Stimulated activated CD4-positive, alpha-beta T cell treated with anti-CD3 and anti-CD28 coated beads, Interleukin-2, amount 100 ng/mL, for 4 hours (primary cell): ENCODE measurements around the gene LAPTM4A.
A peak's percentile ranks its signal among the peaks of the same experiment; 100 is the strongest.
"Not testable (repeated sequence)": the region's sequence is repeated elsewhere in the genome, so short reads cannot be mapped to it uniquely, and the experiment has no call there.

Experiments used
- DNase-seq: peaks from one replicate; pipeline ENCODE4 v3.0.0-alpha.2; 2020; ENCODE audit warnings: low read depth

Gene LAPTM4A

GRCh38 chr2:20051532-20052228 lies at the start of gene LAPTM4A:
Gene LAPTM4A (minus strand): TSS chr2:20051628. CDS start chr2:20051520, 108 bp downstream.
- peak; percentile 97 for DNase-seq

- DNase-seq, result no peak
Measured at GRCh38 chr2:20100711-20101110, 49.3 kb upstream of the LAPTM4A start.

DNA sequence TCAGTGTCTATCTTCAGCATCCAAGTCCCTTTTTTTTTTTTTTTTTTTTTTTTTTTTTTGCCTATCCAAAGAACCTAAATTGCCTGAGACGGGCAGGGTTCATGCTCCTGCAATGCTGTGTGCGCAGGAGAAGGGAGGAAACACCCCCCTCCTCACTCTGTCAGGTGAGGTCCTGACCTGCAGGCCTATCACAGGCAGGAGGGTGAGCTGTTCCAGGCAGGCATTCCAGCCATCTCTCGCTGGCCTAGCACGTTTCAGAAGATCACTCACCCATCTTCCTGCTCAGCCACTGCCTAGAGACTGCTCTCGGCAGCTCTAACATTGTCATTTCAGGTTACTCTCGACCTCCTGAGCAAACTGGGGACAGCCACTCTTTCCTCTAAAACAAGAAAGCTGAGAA lies 48.4 kb upstream of the LAPTM4A start:
- no peak for DNase-seq

DNA sequence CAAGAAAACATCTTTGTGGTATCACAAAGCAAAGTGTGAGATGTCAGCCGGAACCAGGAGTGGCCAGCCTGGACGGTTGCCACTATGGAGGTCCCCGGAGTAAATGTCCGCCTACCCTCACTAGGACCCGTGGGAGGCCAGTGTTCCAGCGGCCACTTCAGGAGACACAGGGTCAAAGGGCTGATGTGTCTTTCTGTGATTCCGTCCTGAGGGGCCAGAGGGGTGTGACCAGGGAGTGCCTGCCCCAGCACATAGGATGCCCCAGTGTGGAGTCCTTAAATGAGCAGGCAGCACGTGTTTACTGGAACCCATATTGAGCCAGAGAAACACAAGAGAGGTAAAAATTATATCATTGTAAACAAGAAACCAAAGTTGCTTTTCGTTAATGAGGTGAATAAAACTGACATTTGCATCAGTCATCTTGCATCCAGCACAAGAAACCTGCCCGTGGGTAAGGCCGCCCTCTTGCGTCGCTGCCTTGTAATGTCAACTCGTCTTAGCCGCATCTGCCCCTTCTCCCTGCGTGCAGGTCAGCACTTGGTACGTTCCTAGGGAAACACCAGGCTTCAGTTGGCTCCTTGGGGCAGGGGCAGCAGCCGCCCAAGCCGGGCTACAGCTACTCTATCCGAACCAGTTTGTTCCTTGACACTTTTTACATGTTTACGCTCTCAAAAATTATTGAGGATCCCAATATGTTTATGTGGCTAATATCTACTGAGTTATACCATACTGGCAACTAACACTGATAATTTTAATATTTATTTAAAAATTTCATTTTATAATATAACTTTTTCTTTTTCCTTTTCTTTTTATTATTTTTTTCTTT lies 46.7 kb upstream of the LAPTM4A start:
- peak; percentile 62 for DNase-seq

GRCh38 chr2:20095469-20095868 lies 44.0 kb upstream of the LAPTM4A start:
- DNase-seq, result no peak

DNA sequence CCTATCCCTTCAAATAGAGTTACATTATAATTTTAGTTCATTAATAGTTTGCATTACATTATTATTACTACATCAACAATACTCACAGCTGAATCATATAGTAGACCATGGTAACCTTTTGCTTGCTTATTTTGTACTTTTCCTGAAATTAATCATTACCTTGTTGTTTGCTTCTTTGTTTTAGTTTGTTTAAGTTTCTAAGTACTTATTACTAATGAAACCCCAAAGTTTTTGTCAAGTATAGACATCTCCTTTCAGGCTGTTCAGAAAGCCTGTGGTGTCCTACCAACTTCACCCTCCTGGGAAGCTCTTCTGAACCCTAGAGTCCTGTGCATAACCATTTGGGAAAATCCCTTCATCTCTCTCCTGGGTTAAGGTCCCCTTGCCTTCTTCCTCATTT lies 43.5 kb upstream of the LAPTM4A start:
- no peak for DNase-seq

DNA sequence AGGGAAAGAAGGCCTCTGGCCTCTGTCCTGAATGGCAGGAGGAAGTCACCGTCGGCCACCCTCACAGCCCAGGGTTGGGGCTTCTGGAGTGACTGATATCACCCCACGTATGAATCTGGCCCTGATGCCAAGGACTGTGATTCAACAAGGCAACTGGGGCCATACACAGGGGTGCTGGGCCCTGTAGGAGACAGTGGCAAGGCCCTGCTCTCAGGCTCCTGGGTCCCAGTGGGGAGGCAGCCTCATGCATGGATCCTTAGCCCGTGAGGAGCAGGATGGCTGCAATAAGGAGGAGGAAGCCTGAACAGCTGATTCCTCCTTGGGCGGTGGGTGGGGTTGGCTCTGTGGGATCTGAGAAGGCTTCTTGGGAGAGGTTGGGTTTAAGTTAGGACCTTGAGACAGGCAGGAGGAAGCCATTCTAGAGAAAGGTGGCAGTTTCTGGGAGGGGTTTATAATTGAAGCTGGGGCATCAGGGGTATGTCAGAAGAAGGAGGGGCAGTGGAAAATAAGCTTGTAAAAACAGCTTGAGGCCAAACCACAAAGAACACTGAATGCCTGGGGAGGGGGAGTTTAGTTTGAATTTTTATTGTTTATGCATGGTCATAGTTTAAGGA lies 42.8 kb upstream of the LAPTM4A start:
- no peak for DNase-seq

GRCh38 chr2:20093263-20094141 lies 42.1 kb upstream of the LAPTM4A start:
- DNase-seq, result no peak

GRCh38 chr2:20092901-20093235 lies 41.4 kb upstream of the LAPTM4A start:
- DNase-seq, result no peak

GRCh38 chr2:20092226-20092900 lies 40.9 kb upstream of the LAPTM4A start:
- no peak for DNase-seq

DNA sequence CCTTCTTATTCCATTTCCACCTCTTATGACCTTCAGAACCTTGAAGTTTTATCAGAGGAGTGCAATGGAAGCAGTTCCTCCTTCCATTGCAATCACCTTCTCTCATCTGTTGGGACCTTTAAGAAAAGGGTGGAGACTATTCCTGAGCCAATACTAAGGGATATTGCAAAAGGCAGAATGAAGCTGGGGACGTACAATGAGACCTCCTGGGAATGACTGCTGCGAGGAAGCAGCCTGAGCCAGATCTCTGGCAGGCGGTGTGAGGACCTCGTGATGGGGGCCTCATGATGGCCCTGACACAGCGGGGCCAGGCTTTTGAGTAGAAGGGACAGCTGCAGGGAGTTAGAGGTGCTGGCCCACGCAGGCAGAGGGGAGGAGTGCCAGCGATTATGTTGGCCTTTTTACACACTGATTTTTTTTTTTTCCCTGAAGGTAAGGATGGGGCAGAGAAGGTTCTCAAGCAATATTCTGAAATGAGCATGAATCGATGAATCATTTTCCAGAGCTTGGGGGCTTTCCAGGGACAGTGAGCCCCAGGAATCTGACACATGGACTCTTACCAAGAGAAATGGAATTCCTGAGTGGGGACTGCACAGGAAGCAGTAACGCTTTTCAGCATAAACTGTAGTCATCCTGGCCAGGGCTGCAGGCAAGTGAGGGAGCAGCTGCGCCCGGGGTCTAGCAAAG lies 40.0 kb upstream of the LAPTM4A start:
- DNase-seq, result no peak

DNA sequence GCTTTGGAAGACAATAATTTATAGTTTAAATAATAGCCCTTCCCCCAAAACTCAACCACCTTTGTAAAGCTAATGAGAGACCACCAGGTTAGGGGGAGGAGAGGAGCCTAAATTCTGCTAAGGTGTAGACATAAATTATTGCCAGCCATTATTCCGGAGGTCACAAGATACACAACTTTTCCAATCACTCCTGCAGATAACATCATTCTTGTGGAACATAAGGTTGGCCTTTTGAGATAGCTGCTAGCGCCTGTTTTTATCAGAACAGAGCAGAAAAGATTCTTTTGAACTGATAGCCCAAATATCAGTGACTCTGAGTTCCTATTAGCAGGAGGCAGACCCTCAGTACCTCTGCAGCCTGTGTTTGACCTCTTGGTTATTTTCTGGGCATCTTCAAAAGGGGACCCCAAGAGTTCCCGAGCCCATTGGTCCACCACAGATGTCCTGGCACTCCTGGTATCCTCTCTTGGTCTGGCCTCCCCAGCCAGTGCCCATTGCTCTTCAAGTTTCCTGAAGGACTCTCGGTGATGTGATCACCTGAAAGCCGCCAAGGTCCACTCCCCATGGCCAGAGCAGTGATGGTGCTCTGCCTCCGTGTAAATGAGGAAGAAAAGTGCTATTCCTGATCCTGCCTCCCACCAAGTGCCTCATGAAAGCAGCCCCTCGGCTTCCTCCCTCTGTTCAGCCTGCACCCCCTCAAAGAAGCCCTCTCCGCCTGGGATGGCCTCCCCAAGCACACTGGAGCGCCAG lies 38.5 kb upstream of the LAPTM4A start:
- DNase-seq, result no peak

- DNase-seq, result not testable (repeated sequence)
Measured at GRCh38 chr2:20085909-20086308, 34.5 kb upstream of the LAPTM4A start.

DNA sequence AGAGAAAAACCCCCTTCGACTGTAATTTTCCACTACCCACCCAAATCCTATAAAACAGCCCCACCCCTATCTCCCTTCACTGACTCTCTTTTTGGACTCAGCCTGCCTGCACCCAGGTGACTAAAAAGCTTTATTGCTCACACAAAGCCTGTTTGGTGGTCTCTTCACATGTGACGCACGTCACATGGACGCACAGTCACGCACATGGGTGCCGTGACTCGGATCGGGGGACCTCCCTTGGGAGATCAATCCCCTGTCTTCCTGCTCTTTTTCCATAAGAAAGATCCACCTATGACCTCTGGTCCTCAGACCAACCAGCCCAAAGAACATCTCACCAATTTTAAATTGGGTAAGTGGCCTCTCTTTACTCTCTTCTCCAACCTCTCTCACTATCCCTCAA lies 31.4 kb upstream of the LAPTM4A start:
- DNase-seq, result not testable (repeated sequence)

GRCh38 chr2:20081841-20082240 lies 30.4 kb upstream of the LAPTM4A start:
- DNase-seq, result no peak

DNA sequence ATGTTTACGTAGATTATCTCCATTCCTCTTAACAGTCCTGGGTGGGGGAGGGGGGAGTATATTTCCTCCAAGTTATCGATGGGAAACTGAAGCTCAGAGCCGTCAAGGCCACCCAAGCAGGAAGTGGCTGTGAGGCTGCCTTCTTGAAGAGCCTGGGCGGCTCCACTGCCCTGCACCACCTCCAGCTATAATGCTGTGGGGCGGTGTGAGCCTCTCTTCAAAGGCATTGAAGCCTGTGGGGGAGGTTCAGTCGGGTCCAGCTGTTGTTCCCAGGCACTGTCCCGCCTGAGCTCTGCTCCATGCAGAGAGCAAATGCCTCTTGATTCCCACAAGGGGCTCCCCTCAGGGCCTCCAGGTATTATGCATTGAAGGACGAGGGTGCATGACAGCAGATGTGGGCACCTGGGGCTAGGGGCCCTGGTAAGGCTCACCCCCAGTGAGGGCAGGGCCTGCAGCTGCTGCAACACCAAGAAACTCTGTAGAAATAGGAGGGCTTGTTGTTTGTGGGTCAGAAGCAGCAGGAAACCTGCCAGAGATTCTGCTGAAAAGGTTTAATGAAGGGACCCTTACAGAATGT lies 29.5 kb upstream of the LAPTM4A start:
- DNase-seq, result no peak

GRCh38 chr2:20080428-20080827 lies 29.0 kb upstream of the LAPTM4A start:
- no peak for DNase-seq

DNA sequence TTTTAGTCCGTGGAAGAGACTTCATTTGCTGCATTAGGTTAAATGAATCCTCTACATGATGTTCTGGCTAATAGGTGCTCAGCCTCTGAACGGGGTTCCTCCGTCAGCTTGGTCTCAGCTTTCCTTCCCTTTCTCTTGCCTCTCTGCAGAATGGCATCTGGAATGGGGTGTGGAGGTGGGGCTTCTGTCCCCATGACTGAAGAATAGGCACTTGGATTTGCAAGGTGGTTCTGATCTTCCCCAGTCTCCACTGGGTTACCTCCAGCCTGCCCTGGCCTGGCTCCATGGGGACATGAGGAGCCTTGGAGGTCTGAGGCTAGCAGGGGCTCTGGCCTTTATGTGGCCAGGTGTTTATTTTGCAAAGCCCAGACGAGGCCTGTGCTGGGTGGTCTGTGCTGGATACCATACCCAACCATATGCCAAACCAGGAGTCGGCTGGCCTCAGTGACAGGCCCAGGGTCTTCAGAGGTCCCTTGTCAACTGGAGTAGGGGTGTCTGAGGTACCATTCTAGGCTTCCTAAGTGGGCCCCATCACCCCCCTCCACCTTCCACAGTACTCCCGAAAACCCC lies 28.2 kb upstream of the LAPTM4A start:
- DNase-seq, result no peak

GRCh38 chr2:20077411-20077940 lies 26.0 kb upstream of the LAPTM4A start:
- DNase-seq, result no peak
